ENCODE results near the gene VAC14.
"Not testable (repeated sequence)": the region's sequence is repeated elsewhere in the genome, so short reads cannot be mapped to it uniquely, and the experiment has no call there.

DNA sequence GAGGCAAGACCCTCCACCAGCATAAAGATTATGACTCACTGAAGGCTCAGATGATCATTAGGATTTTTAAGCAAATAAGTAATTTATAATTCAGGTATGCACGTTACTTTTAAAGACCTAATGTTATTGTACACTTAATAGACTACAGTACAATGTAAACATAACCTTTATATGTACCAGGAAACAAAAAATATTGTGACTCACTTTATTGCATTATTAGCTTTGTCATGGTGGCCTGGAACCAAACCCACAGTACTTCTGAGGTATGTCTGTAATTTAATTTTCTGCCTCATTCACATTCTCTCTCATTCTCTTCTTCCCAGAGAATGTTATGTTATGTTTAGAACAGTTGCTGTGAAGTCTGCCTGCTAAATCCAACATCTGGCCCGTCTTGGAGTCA lies 21.8 kb upstream of the VAC14 start:
- not testable (repeated sequence) for TF ChIP-seq CTCF, POLR2A, EP300 (IDR thresholded peaks at IDR 0.05)
